IPS-18c (cell line): Measurements from ENCODE around the gene RPL13A.

ENCODE experiments used
- H3K4me3 ChIP-seq: 2 replicates; pipeline ENCODE4 v1.7.0; 2013; ENCODE audit warnings: low read depth, mild to moderate bottlenecking, low read length, moderate library complexity; ENCODE audit not compliant: insufficient read depth
- H3K9me3 ChIP-seq: one replicate; pipeline ENCODE4 v1.6.1; 2013; ENCODE audit warnings: mild to moderate bottlenecking, low read length, moderate library complexity; ENCODE audit not compliant: control insufficient read depth, insufficient read depth

RPL13A gene

DNA sequence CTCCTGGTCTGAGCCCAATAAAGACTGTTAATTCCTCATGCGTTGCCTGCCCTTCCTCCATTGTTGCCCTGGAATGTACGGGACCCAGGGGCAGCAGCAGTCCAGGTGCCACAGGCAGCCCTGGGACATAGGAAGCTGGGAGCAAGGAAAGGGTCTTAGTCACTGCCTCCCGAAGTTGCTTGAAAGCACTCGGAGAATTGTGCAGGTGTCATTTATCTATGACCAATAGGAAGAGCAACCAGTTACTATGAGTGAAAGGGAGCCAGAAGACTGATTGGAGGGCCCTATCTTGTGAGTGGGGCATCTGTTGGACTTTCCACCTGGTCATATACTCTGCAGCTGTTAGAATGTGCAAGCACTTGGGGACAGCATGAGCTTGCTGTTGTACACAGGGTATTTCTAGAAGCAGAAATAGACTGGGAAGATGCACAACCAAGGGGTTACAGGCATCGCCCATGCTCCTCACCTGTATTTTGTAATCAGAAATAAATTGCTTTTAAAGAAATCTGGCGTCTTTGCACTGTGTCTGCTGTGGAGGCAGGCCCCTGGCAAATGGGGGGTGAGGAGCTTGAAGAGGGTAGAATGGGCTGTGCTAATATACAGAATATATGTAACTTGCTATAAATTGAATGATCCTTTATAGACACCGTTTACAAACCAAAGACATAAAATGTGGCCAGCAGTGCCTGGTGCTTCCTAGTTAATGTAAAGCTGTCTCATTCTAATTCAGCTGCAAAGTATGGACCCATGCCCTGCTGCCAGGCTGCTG lies 4.6 kb downstream of the RPL13A start:
- Histone ChIP-seq H3K9me3 (no peaks in the 10 kb centered on the region), H3K4me3 (no peak overlapping the region)

DNA sequence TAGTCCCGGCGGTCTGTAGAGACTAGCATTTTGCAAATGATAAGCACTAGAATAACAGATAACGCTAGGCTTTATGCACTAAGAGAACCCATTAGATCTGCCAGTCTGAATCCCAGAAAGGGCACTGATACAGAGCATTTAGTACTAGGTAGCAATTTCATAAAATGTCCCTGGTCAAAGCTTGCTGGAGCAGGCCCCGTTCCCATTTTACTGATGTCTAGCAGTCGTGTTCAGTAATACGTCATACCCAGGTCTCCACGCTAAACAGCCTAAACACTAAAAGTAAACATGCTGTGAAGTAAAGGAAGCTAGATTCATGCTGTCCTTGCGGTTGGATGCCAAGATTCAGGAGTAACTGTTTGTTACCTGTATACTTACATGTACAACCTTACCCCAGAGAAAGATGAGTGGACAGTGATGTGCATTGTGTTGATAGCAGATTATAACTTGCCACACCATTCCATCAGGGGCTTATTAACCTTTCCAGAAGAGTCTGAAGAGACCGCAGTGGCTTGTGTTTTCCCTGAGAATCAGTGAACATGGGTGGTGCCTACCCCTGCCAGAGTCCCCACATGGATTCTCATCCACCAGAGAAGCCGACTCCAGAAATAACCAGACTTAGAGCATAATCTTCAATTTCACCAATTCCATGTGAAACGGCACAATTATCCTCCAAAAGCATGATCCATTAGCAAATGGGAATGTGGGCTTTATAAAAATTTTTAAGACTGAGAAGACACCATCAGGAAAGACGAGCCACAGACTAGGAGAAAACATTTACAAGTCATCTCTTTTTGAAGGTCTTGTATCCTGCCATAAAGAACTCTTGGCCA lies 5.4 kb downstream of the RPL13A start:
- no peak overlapping the region for H3K4me3 ChIP-seq
- no peaks in the 10 kb centered on the region for H3K9me3 ChIP-seq

DNA sequence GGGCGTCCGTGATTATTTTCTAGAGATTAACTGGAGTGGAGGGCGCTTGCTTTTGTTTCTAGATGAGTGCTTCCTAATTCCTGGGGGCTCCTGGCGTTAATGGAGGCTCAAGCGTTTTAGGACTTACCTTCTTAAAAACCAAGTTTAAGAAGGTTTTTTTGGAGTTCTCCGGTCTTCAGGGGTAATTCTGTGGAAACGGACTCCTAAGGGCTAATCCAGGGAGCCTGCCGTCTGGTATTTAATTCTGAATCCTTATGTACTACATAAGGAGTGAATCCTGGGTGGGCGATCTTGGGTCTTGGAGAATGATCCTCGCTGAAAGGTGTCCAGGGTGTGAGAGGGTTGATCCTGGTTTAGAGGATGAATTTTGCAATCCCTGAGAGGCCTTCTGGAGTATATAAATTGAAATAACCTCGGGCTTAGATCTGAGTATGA lies 9.2 kb downstream of the RPL13A start:
- Histone ChIP-seq H3K4me3 (peak overlapping the region; percentile 73), H3K9me3 (no peaks in the 10 kb centered on the region)

DNA sequence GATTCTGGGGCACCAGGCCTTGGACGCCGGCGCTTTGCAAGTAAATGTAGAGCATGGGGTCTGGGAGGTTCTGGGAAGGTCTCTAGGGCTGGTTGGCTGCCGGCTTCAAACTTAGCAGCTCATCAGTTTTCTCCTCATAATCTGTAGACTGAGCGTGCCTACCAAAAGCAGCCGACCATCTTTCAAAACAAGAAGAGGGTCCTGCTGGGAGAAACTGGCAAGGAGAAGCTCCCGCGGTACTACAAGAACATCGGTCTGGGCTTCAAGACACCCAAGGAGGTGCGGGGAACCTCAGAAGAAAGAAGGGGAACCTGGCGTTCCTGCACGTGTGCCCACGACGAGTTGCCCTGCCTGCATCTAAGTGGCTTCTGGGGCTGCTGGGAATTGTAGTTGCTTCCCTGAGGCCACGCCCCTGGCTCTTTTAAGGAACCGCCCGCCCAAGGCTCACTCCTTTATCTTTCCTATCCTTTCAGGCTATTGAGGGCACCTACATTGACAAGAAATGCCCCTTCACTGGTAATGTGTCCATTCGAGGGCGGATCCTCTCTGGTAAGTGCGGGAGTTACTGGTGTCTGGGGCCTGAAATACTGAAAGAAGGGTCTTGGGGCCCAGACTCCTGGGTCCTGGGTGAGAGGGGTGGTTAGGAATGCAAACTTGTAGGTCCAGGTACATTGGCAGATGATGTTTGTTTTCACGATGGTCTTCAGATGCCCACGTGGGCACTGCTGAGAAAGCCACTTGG lies 9.8 kb downstream of the RPL13A start:
- Histone ChIP-seq H3K4me3 (peak overlapping the region; percentile 73), H3K9me3 (no peaks in the 10 kb centered on the region)

DNA sequence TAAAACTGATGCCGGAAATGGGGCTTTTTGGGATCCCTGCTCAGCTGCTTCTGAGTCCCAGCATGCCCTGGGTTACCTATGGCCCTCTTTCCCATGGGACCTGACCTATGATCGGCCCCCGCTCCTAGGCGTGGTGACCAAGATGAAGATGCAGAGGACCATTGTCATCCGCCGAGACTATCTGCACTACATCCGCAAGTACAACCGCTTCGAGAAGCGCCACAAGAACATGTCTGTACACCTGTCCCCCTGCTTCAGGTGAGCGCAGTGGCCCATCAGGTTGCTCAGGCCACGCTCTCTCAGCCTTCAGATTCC lies 10.3 kb downstream of the RPL13A start:
- Histone ChIP-seq H3K4me3 (peak overlapping the region; percentile 73), H3K9me3 (no peaks in the 10 kb centered on the region)

DNA sequence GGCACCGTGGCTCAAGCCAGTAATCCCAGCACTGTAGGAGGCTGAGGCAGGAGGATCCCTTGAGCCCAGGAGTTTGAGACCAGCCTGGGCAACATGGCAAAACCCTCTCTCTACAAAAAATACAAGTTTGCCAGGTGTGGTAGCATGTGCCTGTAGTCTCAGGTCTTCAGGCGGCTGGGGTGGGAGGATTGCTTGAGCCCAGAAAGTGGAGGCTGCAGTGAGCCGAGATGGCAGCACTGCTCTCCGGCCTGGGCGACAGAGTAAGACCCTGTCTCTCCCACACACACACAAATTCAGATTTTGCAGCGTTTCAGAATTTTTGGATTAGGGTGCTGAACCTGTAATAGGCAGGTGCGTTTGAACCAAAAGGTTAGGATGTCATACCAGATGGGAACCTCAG lies 11.1 kb downstream of the RPL13A start:
- no peak overlapping the region for H3K4me3 ChIP-seq

DNA sequence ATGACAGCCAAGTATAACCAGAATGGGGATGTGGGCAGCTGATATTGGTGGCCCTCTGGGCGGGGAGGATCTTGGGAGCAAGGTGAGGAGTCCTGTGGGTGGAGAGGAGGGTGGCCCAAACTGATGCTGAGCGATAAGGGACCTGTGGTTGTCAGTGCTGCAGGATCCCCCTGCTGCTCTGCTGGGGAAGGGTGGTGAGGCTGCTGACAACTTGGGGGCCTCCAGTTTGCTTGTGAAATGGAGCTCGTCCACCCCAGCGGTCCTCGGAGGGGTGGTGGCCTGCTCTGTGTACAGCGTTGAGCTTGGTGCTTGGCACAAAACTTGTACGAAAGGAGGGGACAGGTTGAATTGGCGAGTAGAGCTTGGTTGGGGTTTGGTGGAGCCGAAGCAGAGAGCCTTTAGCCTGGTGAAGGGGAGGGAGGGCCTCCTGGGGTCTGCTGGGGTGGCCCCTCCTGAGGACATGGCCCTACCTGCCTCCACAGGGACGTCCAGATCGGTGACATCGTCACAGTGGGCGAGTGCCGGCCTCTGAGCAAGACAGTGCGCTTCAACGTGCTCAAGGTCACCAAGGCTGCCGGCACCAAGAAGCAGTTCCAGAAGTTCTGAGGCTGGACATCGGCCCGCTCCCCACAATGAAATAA lies 11.7 kb downstream of the RPL13A start:
- Histone ChIP-seq H3K4me3 (no peak overlapping the region), H3K9me3 (no peaks in the 10 kb centered on the region)

More for the DNA sequence above, 11.1 kb downstream of the RPL13A start:
- H3K9me3 ChIP-seq = no peaks in the 10 kb centered on the region

DNA sequence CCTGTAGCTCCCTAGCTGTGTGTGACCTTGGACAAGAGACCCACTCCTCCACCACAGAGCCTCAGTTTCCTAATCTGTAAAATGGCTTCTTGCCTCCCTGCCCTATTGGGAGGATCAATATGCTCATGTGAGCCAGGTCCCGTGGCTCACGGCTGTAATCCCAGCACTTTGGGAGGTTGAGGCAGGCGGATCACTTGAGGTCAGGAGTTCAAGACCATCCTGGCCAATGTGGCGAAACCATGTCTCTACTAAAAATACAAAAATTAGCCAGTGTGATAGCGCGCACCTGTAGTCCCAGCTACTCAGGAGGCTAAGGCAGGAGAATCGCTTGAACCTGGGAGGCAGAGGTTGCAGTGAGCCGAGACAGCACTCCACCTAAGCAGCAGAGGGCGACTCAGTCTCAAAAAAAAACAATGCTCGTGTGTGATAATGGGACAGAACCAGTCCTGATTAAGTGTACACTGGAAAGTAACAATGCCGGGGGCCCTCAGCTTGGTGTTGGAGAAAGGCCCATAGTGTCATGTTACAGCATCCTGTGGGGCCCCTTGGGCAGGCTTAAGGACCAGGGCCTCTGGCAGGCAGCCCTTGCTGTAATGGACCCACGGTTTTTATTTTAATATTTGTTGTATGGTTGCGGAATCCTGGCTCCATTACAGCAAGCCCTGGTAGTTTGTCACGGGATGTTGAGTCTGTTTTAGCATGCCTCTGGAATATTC lies 15.6 kb downstream of the RPL13A start:
- H3K4me3 ChIP-seq = no peak overlapping the region
- H3K9me3 ChIP-seq = no peaks in the 10 kb centered on the region

DNA sequence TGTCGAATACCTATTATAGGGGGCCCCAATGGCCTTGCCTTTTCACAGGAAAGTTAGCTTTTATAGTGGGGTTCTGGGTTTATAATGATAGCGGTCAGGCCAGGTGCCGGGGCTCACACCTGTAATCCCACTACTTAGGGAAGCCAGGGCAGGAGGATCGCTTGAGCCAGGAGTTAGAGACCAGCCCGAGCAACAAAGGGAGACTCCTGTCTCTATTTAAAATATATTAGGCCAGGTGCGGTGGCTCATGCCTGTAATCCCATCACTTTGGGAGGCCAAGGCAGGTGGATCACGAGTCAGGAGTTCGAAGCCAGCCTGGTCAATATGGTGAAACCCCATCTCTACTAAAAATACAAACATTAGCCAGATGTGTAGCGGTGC lies 16.2 kb downstream of the RPL13A start:
- H3K9me3 ChIP-seq = no peaks in the 10 kb centered on the region
- no peak overlapping the region for H3K4me3 ChIP-seq

DNA sequence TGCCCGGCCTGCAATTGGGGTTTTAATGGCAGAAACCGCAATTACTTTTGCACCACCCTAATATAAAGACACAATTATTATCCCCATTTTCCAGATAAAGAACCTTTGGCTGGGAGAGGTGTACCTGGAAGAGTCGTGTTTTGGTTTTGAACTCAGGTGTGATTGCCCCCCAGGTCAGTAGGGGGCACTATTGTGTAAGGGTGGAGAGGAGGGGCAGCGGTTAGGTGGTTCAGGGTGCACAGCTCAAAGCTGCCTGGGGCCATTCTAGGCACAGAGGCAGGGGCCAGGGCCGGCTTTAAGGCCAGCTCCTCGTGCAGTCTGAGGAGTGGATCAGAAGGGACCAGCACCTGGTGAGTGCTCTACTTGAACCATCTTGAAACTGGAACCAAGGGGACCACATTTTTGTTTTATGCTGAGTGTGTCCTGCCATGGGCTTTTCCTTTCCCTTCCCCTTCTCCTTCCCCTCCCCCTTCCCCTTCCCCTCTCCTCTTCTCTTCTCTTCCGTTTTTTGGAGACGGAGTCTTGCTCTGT lies 19.2 kb downstream of the RPL13A start:
- Histone ChIP-seq H3K4me3 (no peak overlapping the region), H3K9me3 (no peaks in the 10 kb centered on the region)

DNA sequence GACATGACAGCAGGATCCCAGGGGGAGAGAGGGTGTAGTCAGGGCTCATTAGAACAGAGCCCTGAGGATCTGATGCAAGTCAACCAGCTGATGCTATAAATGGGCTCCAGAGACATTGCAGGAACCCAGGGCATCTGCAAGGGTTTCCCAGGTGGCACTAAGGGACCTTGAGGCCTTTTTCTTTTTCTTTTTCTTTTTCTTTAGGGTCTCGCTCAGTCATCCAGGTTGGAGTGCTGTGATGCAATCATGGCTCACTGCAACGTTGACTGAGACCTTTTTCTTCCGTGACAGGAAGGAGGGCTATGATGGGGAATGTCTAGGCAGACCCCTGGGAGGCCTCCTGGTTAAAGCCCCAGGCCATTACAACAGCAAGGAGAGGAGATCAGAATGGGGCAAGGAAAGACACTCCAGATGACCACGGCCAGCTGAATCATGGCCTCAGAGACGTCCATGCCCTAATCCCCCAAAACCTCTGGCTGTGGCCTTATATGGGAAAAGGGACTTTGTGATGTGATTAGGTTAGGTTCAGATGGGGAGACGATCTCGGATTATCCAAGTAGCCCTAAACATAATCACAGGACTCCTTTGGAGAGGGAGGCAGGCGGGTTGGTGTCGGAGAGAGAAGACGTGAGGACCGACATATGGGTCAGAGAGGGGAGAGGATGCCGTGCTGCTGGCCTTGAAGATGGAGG lies 20.5 kb downstream of the RPL13A start:
- H3K9me3 ChIP-seq = no peaks in the 10 kb centered on the region
- no peak overlapping the region for H3K4me3 ChIP-seq

DNA sequence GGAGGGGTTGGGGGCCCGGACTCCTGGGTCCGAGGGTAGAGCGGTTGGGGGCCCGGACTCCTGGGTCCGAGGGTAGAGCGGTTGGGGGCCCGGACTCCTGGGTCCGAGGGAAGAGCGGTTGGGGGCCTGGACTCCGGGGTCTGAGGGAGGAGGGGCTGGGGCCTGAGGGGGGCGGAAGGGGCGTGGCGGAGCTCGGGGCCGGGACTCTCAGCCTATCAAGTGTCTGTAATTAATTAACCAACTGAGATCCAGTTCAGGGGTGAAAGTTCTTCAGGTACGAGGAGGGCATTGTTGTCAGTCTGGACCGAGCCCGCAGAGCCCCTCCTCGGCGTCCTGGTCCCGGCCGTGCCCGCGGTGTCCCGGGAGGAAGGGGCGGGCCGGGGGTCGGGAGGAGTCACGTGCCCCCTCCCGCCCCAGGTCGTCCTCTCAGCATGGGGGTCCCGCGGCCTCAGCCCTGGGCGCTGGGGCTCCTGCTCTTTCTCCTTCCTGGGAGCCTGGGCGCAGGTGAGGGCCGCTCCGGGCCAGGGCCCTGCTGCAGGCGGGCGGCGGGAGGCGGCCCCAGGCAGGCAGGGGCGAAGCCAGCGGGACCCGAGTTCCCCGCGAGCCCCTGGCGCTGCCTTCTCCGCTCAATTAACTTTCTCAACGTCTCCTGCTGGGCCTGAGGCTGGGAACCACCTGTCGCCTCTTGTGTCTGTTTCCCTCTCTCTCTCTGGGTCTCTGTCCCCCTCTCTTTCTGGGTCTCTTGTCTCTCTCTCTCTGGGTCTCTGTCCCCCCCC lies 25.8 kb downstream of the RPL13A start:
- peak overlapping the region; percentile 84 for H3K4me3 ChIP-seq
- no peaks in the 10 kb centered on the region for H3K9me3 ChIP-seq

DNA sequence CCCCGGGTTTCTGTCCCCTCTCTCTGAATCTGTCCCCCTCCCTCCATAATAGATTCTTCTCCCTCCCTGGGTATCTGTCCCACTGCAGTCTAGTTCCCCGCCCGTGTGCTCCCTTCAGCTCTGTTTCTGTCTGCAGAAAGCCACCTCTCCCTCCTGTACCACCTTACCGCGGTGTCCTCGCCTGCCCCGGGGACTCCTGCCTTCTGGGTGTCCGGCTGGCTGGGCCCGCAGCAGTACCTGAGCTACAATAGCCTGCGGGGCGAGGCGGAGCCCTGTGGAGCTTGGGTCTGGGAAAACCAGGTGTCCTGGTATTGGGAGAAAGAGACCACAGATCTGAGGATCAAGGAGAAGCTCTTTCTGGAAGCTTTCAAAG lies 26.3 kb downstream of the RPL13A start:
- Histone ChIP-seq H3K9me3 (no peaks in the 10 kb centered on the region), H3K4me3 (peak overlapping the region; percentile 84)

DNA sequence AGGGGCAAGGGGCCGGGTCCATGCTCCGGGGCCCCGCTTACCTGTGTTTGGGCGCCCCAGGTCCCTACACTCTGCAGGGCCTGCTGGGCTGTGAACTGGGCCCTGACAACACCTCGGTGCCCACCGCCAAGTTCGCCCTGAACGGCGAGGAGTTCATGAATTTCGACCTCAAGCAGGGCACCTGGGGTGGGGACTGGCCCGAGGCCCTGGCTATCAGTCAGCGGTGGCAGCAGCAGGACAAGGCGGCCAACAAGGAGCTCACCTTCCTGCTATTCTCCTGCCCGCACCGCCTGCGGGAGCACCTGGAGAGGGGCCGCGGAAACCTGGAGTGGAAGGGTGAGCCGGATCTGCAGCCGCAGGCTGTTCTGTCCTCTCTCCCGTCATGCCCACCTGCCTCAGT lies 26.7 kb downstream of the RPL13A start:
- no peaks in the 10 kb centered on the region for H3K9me3 ChIP-seq
- H3K4me3 ChIP-seq = peak overlapping the region; percentile 84; the same call in 1 of the 2 replicates

DNA sequence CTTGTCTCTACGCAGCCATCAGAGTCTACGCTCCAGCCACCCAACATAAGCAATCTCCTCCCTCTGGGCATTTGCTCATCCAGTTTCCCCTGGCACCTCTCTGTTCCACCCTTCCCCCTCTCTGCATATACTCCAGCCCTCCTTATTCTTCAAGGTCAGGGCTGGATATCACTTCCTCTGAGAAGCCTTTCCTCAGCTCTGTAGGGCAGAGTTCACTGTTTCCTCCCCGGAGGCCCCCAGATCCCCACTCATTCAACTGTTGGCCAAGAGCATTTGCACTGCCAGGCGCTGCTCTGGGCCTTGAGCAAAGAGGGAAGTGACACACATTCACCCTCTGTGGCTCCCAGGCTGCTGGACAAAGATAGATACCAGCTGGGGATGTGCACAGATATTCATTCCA lies 28.4 kb downstream of the RPL13A start:
- Histone ChIP-seq H3K4me3 (no peak overlapping the region), H3K9me3 (no peaks in the 10 kb centered on the region)

DNA sequence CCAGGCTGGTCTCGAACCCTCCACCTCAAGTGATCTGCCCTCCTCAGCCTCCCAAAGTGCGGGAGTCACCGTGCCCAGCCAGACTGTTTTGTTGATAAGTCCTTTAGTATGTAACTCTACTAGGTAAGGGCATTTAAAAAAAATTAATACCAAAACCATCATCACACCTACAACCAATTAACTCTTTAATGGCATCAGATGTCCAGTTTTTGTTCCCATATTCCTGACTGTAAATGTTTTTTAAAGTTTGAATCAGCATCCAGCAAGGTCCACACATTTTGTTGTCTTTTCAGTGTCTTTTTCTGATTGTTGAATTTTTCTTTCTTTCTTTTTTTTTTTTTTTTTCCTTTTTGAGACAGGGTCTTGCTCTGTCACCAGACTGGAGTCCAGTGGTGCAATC lies 30.6 kb downstream of the RPL13A start:
- H3K4me3 ChIP-seq = no peak overlapping the region
- H3K9me3 ChIP-seq = no peaks in the 10 kb centered on the region
